ENCODE results near the gene GLI1.
"Not testable (repeated sequence)": the region's sequence is repeated elsewhere in the genome, so short reads cannot be mapped to it uniquely, and the experiment has no call there.

GRCh38 chr12:57495051-57495701, 35.6 kb downstream of the GLI1 start:
- TF ChIP-seq USF1 (IDR thresholded peaks at IDR 0.05; ENCODE audit: borderline replicate concordance, low read depth); EP300 (IDR thresholded peaks at IDR 0.05; ENCODE audit: borderline replicate concordance in 1 of 2, low read depth in 1 of 2, low read length in 1 of 2); JUND (IDR thresholded peaks at IDR 0.05): not testable (repeated sequence)

Measured in SK-N-SH (cell line).